PC-3 (cell line): ENCODE results near the gene KISS1R. TPM values are rescaled to one million over a fixed set of nuclear protein-coding genes. Genes with fewer than 3 reads are reported as not detected.

Source experiments
- ATAC-seq: fragments of 200-7000 bp; cut with Tn5 transposase; 2 replicates; pipeline ENCODE4 v1.9.1; 2020; ENCODE audit warnings: mild to moderate bottlenecking, moderate library complexity
- BruUV-seq: library from RNA; stranded (reverse); fragments of 400-500 nt; replicated peaks from 2 replicates; lab custom pipeline; 2021; lab: Mats Ljungman, UMichigan
- CTCF ChIA-PET: fragments of 300-600 bp; sonication (Branson Sonifier 250); formaldehyde crosslinking; loops from one replicate; lab custom pipeline; 2022; ENCODE audit warnings: antibody characterized with exemption; lab: Charles Lee
- POLR2A ChIA-PET: fragments of 300-600 bp; sonication (Branson Sonifier 250); formaldehyde crosslinking; loops from one replicate; lab custom pipeline; 2022; ENCODE audit warnings: antibody characterized with exemption; ENCODE audit not compliant: unreplicated experiment; lab: Charles Lee
- DNase-seq: peaks from one replicate; pipeline ENCODE4 v3.0.0-alpha.2; 2015
- H2AFZ ChIP-seq: fragments of 300-600 bp; sonication (generic); 2 replicates; pipeline ENCODE4 v1.6.0; 2016; ENCODE audit warnings: antibody characterized with exemption, low read length
- H3F3A ChIP-seq: fragments of 300-600 bp; sonication (generic); one replicate; pipeline ENCODE4 v1.6.0; 2017; ENCODE audit warnings: antibody characterized with exemption, low read length, control low read depth, mild to moderate bottlenecking; ENCODE audit not compliant: unreplicated experiment
- H3K27ac ChIP-seq: fragments of 300-600 bp; sonication (generic); 2 replicates; pipeline ENCODE4 v1.5.1; 2016; ENCODE audit warnings: mild to moderate bottlenecking, low read length
- H3K27me3 ChIP-seq: fragments of 300-600 bp; sonication (generic); 2 replicates; pipeline ENCODE4 v1.6.1; 2016; ENCODE audit warnings: low read length, mixed read lengths
- H3K36me3 ChIP-seq: fragments of 300-600 bp; sonication (generic); 2 replicates; pipeline ENCODE4 v1.6.1; 2016; ENCODE audit warnings: low read depth, mixed run types, low read length, mixed read lengths
- H3K4me1 ChIP-seq: fragments of 300-600 bp; sonication (generic); 2 replicates; pipeline ENCODE4 v1.5.1; 2016; ENCODE audit warnings: low read length; ENCODE audit not compliant: insufficient read depth
- H3K4me2 ChIP-seq: fragments of 300-600 bp; sonication (generic); 2 replicates; pipeline ENCODE4 v1.6.0; 2016; ENCODE audit warnings: low read length
- H3K4me3 ChIP-seq: fragments of 300-600 bp; sonication (generic); 2 replicates; pipeline ENCODE4 v1.5.1; 2016; ENCODE audit warnings: mild to moderate bottlenecking, low read length, mixed read lengths
- H3K79me2 ChIP-seq: fragments of 300-600 bp; sonication (generic); 2 replicates; pipeline ENCODE4 v1.6.1; 2017; ENCODE audit warnings: low read length, mixed read lengths
- H3K9ac ChIP-seq: fragments of 300-600 bp; sonication (generic); 2 replicates; pipeline ENCODE4 v1.6.0; 2016; ENCODE audit warnings: mild to moderate bottlenecking, low read length
- H3K9me2 ChIP-seq: fragments of 300-600 bp; sonication (generic); replicated peaks from 2 replicates; pipeline ENCODE4 v1.6.1; 2016; ENCODE audit warnings: mixed run types, low read length, mixed read lengths
- H3K9me3 ChIP-seq: fragments of 300-600 bp; sonication (generic); 2 replicates; pipeline ENCODE4 v1.6.1; 2016; ENCODE audit warnings: low read length, mixed read lengths
- H4K20me1 ChIP-seq: fragments of 300-600 bp; sonication (generic); 2 replicates; pipeline ENCODE4 v1.6.1; 2016; ENCODE audit warnings: low read length, mixed read lengths
- CTCF ChIP-seq: fragments of 300-600 bp; sonication (generic); conservative IDR thresholded peaks from 2 replicates; pipeline ENCODE4 v1.5.1; 2017; ENCODE audit warnings: antibody characterized with exemption, low read depth, mild to moderate bottlenecking, low read length
- EZH2 ChIP-seq: fragments of 300-600 bp; sonication (generic); IDR thresholded peaks from one replicate; pipeline ENCODE4 v1.6.1; 2017; ENCODE audit warnings: antibody characterized with exemption, mild to moderate bottlenecking, low read length; ENCODE audit not compliant: unreplicated experiment
- EZH2phosphoT487 ChIP-seq: fragments of 300-600 bp; sonication (generic); IDR thresholded peaks from 2 replicates; pipeline ENCODE4 v1.6.1; 2018; ENCODE audit warnings: mild to moderate bottlenecking, antibody characterized with exemption, low read length, borderline replicate concordance
- intact Hi-C: fragments of 100-400 bp; cut with micrococcal nuclease; formaldehyde crosslinking; loops from 2 replicates; pipeline ENCODE4 v1.9.0; 2023
- total RNA-seq: library from RNA; depleted of rRNA; stranded (reverse); fragments of >200 nt; gene quantifications from 2 replicates; pipeline ENCODE4 v1.2.3, GENCODE V29; 2014

KISS1R gene
- total RNA-seq, 1 experiment from 2014 or later, result 3.9 TPM

- Histone ChIP-seq H3K27me3 (no peaks in the 10 kb centered on the region), H3K4me1 (peaks cover 6% of the 10 kb centered on the region), H3K27ac (no peak overlapping the region), H3K4me2 (peak overlapping the region; percentile 88), H3K9ac (peak overlapping the region; percentile 22; the same call in 1 of the 2 replicates), H3K4me3 (peak overlapping the region; percentile 58), H3K79me2 (no peaks in the 10 kb centered on the region), H3K9me2 (no peaks in the 10 kb centered on the region), H4K20me1 (no peaks in the 10 kb centered on the region), H3K36me3 (no peaks in the 10 kb centered on the region), H3F3A (no peaks in the 10 kb centered on the region), H2AFZ (no peak overlapping the region), H3K9me3 (no peaks in the 10 kb centered on the region)
- ChIA-PET POLR2A (no interaction called here), CTCF (no interaction called here)
- ATAC-seq, result no peak
- DNase-seq, result peak; percentile 58
- intact Hi-C loops, result no loop called here
- TF ChIP-seq EZH2phosphoT487 (no peak), EZH2 (no peak), CTCF (no peak)
- BruUV-seq, result no TSS peak
These were observed 35.7 kb downstream of the KISS1R start for GRCh38 chr19:952680-953444.

- DNase-seq, result no peak
- no peaks in the 10 kb centered on the region for H3K9me2 ChIP-seq
- H3K9me3 ChIP-seq, result no peaks in the 10 kb centered on the region
- H4K20me1 ChIP-seq, result no peaks in the 10 kb centered on the region
- H3K4me1 ChIP-seq, result peaks cover 7% of the 10 kb centered on the region
- H2AFZ ChIP-seq, result no peak overlapping the region
- H3K4me2 ChIP-seq, result peak overlapping the region; percentile 88
- no TSS peak for BruUV-seq
- H3K27me3 ChIP-seq, result no peaks in the 10 kb centered on the region
- POLR2A ChIA-PET, result no interaction called here
- CTCF ChIA-PET, result no interaction called here
- H3K79me2 ChIP-seq, result no peaks in the 10 kb centered on the region
- H3K36me3 ChIP-seq, result no peaks in the 10 kb centered on the region
- TF ChIP-seq EZH2phosphoT487 (no peak), EZH2 (no peak), CTCF (no peak)
- intact Hi-C loops, result no loop called here
- no peaks in the 10 kb centered on the region for H3F3A ChIP-seq
- H3K4me3 ChIP-seq, result peak overlapping the region; percentile 58
- H3K9ac ChIP-seq, result no peak overlapping the region
- H3K27ac ChIP-seq, result no peak overlapping the region
- ATAC-seq, result no peak
These were observed 36.5 kb downstream of the KISS1R start for GRCh38 chr19:953445-954271.
